ENCODE data around the gene AMDHD2.
"Not testable (repeated sequence)": the region's sequence is repeated elsewhere in the genome, so short reads cannot be mapped to it uniquely, and the experiment has no call there.

Gene AMDHD2, protein sequence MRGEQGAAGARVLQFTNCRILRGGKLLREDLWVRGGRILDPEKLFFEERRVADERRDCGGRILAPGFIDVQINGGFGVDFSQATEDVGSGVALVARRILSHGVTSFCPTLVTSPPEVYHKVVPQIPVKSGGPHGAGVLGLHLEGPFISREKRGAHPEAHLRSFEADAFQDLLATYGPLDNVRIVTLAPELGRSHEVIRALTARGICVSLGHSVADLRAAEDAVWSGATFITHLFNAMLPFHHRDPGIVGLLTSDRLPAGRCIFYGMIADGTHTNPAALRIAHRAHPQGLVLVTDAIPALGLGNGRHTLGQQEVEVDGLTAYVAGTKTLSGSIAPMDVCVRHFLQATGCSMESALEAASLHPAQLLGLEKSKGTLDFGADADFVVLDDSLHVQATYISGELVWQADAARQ

DNA sequence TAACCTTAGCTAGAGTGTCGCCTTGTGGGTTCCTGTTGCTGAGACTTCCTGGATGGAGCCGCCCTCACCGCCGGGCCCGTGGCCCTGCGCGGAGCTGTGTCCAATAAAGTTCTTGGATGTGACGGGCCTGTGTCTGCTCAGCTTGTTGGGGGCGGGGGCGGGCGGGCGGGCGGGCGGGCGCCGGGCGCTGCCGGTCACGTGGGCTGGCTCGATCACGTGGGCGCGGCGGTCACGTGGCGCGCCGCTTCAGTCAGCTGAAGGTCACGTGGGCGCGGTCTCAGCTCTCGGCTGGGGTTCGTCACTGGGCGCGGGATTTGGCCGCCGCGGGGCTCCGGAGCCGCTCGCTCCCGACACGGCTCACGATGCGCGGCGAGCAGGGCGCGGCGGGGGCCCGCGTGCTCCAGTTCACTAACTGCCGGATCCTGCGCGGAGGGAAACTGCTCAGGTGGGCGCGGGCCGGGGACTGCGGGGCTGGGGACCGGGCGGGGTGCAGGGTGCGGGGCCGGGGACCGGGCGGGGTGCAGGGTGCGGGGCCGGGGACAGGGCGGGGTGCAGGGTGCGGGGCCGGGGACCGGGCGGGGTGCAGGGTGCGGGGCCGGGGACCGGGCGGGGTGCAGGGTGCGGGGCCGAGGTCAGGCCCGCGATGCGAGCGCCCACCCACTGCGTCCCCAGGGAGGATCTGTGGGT, at the start of gene AMDHD2:
Gene AMDHD2 (plus strand): TSS at position 275 of the 687 bp plus-strand sequence. CDS start 88 bp downstream, at position 363.
- DNase-seq, result peak; percentile 90

DNA sequence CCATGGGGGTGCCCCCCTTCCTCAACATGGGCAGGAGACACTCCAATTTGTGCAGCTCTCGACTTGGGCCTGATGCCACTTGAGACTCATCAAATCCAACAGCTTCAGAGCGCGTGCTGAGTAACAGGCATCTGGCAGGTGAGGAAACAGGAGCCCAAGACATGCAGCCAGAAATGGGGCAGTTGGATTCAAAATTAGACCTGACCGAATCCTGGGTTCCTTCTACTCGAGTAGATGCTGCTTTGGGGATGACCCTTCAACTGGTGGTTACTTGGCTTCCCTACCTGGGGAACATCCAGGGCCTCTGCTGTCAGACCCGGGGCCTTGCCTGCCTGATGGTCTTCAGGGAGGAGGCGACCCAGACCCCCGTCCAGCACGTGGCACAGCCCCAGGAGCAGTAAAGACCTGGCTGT, 49.6 kb upstream of the AMDHD2 start:
- peak; percentile 61 for DNase-seq

DNA sequence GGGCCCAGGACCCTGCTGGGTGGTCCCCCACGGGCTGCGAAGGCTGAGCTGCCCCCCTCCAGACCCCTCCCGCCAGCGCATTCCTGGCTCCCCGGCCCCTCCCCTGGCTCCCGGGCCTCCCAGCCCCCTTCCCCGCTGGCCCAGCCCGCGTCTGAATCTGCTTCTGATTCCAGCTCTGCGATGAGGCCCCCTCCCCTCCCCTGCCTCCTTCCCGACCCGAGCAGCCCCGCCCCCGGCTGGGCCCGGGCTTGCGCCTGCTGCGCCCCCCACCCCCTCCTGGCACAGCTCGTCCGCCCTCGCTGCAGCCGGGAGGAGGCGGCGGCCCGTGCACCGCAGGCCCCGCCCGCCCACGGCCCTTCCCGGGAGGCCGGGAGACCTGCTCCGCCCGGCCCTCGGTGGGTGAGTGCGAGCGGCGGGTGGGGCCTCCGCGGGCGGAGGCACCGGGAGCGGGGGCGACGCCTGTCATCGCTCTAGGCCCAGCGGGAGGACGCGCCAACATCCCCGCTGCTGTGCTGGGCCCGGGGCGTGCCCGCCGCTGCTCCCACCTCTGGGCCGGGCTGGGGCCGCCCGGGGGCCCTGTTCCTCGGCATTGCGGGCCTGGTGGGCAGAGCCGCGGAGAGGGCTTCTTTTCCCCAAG, 49.0 kb upstream of the AMDHD2 start, which contains the start of gene NTN3:
Gene NTN3 (plus strand): TSS at position 282 of the 637 bp plus-strand sequence. CDS start 405 bp downstream, outside the sequence.
- DNase-seq, result no peak

DNA sequence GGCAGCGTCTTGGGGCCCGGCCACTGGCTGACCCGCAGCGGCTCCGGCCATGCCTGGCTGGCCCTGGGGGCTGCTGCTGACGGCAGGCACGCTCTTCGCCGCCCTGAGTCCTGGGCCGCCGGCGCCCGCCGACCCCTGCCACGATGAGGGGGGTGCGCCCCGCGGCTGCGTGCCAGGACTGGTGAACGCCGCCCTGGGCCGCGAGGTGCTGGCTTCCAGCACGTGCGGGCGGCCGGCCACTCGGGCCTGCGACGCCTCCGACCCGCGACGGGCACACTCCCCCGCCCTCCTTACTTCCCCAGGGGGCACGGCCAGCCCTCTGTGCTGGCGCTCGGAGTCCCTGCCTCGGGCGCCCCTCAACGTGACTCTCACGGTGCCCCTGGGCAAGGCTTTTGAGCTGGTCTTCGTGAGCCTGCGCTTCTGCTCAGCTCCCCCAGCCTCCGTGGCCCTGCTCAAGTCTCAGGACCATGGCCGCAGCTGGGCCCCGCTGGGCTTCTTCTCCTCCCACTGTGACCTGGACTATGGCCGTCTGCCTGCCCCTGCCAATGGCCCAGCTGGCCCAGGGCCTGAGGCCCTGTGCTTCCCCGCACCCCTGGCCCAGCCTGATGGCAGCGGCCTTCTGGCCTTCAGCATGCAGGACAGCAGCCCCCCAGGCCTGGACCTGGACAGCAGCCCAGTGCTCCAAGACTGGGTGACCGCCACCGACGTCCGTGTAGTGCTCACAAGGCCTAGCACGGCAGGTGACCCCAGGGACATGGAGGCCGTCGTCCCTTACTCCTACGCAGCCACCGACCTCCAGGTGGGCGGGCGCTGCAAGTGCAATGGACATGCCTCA, 48.3 kb upstream of the AMDHD2 start:
- peak; percentile 76 for DNase-seq

DNA sequence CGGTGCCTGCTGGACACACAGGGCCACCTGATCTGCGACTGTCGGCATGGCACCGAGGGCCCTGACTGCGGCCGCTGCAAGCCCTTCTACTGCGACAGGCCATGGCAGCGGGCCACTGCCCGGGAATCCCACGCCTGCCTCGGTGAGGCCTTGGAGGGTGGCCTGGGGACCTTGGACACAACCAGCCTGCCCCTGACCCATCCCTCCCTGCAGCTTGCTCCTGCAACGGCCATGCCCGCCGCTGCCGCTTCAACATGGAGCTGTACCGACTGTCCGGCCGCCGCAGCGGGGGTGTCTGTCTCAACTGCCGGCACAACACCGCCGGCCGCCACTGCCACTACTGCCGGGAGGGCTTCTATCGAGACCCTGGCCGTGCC, 47.7 kb upstream of the AMDHD2 start:
- no peak for DNase-seq

DNA sequence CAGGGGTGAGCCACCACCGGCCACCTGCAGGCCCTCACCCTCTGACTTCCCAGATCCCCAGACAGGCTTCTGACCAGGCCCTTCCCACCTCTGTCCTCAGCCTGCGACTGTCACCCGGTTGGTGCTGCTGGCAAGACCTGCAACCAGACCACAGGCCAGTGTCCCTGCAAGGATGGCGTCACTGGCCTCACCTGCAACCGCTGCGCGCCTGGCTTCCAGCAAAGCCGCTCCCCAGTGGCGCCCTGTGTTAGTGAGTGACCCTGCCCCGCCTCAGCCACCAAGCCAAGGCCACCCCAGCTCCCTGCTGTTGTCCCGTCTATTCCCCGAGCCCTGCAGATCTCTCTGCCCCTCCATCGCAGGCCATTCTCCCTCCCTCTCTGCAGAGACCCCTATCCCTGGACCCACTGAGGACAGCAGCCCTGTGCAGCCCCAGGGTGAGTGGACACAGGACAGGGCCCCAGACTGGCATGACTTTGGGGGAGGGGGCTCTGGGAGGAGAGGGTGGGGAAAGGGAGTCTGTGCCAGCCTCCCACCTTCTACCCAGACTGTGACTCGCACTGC, 47.2 kb upstream of the AMDHD2 start:
- no peak for DNase-seq

DNA sequence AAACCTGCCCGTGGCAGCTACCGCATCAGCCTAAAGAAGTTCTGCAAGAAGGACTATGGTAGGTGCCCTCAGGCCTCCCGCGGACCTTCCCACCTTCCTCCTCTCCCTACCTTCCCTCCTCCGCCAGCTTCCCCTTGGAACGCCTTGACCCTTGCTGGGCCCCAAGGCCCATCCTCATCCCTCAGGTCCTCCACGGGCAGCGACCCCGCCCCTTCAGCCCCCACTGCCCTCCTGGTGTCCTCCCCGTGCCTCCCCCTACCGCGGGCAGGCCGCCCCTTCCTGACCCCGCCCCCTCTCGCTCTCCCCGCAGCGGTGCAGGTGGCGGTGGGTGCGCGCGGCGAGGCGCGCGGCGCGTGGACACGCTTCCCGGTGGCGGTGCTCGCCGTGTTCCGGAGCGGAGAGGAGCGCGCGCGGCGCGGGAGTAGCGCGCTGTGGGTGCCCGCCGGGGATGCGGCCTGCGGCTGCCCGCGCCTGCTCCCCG, 46.7 kb upstream of the AMDHD2 start:
- DNase-seq, result peak; percentile 40

DNA sequence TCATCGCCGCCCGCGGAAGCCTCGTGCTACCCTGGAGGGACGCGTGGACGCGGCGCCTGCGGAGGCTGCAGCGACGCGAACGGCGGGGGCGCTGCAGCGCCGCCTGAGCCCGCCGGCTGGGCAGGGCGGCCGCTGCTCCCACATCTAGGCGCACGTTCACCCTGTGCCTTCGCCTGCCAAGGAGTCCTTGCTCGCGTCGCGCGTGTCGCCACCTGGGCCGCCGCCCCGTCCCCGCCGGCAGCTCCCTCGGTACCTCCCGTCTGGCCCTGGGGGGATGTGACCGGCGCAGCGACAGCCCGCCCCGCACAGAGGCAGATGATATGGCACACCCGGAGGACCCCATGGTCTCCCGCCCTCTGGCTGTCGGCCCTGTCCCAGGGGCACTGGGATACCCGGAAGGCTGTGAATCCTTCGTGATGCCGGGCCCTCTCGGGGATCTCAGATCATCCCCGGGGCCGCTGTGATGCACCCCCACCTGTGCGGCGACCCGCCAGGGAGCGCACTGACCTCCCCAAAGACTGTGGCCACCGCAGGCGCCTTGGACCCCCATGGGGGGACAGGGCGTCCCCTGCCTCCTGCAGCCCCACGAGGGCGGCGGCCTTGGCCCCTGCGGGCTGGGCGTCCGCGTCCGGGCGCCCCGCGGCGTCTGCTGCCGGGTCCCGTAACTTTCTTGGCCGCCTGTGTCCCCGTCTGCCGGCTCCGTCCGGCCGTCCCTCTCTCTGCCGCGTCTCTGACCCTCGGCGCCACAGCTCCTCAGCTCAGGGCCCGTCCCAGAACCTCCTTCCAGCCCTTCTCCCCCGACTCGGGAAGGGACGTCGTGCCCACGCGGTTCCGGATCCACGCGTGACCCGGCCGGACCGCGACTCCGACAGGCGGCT, 45.9 kb upstream of the AMDHD2 start:
- DNase-seq, result peak; percentile 75

DNA sequence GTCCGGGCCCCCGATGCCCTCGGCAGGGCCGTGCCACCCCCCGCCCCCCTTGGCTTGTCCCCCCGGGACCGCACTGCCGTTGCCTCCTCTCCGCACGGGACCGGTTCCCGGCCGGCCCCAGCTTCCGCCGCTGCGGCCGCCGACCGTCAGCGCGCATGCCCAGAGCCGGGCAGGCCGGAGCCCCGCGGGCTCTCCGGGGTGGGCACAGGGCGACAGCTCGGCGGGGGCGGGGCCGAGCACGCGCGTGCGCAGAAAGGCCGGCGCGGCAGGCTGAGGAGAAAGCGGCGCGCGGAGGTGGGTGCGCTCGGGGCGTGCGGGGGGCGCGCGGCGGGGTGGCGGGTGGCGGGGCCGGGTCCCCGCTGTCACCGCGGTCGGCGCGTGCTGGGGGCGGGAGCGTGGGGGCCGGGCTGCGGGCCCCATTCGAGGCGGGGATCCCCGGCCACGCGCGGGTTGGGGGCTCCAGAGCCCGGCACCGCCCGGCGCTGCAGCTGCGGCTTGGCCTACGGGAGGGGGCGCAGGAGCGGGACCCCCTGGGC, 45.2 kb upstream of the AMDHD2 start, which contains the start of gene TBC1D24:
Gene TBC1D24 (plus strand): TSS at position 251 of the 536 bp plus-strand sequence. CDS start 21,022 bp downstream, outside the sequence.
- peak; percentile 78 for DNase-seq

DNA sequence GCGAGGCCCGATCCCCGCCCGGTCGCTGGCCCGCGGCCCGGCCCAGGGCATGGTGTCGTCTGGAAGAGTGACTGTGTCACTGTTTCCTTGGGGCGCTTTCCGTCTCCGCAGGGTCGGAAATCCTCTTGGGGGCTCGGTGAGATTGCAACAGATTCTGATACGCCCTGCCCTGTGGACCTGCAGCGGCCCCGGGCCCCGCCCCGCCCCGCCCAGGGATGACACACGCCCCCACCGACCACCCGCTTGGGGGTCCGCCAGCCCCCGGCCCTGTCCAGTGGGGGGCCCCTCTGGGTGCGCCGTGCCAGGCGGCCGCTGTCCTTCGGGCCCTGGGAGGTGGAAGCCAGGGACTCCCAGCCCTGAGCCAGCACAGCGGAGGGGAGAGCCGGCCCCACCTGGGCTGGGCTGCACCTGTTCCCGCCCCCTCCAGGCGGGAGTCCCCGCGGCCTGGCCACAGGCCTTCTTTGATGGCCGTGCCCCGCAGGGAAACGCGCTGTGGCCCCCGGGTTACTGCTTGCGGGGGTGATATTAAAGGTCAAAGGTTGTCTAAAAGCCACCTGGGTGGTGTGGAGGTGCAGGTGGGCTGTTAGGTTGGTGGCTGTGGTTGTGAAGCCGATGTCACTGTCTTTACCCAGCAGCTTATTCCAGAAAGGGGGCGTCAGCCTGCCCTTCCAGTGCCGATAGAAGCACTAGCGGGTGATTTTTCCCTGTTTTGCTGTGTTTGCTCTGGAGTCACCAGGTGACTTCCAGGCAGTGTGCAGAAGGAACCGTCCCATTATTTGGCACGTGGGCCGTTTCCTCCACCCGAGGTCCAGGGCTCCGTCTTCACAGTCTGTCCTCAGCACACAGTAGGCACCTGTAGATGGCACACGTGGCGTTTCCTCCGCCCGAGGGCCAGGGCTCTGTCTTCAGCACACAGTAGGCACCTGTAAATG, 44.5 kb upstream of the AMDHD2 start:
- peak; percentile 40 for DNase-seq

DNA sequence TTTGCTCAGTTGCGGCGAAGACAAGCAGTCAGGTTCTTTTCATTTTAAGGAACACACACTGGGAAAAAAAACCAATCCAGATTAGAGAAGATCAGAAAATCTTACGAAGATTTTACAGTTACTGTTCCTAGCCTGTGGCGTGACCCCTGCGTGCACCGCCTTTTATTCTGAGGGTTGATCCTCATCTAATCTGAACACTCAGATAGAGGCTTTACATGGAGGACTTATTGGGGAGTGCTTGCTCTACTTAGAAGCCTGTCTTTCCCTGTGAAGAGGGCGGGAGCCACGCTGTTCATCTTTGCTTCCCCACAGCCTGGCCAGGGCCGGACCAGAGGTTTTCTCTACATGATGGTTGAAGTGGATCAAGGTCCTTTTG, 43.8 kb upstream of the AMDHD2 start:
- no peak for DNase-seq

DNA sequence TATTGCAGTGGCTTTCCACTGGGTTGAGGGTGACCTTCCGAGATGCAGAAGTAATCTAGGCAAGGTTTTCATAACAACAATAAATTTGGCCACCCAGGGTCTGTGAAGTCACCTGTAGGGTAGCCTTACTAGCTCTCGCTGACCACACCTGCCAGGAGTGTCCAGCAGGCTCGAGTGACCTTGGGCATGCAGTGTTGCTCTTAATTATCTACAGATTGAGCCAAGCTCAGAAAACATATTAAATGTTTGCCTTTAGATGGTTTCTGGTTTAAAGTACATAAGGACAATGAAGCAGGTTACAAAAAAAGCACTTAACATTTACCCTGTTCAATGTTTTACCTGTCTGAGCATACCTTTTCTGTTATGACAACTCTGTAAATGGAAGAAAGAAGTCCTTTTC, 43.4 kb upstream of the AMDHD2 start:
- DNase-seq, result no peak

DNA sequence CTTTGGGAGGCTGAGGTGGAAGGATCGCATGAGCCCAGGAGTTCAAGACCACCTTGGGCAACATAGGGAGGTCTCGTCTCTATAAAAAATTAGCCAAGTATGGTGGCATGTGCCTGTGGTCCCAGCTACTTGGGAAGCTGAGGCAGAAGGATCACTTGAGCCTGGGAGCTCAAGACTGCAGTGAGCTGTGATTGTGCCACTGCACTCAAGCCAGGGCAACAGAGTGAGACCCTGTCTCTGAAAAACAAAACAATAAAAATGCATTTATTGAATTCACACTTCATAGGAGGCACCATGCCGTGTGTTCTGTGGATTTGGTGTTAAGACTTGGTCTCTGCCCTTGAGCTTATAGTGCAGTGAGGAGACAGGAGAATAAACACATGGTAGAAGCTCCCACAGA, 42.8 kb upstream of the AMDHD2 start:
- no peak for DNase-seq

DNA sequence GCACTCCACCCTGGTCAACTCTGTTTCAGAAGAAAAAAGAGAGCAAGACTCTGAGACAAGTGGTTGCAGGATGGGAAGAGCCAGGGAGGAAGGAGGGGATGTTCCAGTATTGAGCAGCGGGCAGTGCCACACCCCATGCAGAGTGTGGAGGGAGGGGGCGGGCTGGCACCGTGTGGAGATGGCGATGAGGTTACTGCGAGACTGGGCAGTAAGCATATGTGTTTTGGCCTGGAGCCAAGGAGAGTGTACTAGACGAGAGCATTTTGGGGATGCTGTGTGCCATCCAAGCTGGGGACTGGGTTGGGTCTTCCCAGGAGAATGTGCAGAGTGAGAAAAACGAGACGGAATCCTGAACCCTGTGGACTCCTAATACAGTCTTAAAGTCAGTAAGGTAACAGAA, 41.9 kb upstream of the AMDHD2 start:
- no peak for DNase-seq

DNA sequence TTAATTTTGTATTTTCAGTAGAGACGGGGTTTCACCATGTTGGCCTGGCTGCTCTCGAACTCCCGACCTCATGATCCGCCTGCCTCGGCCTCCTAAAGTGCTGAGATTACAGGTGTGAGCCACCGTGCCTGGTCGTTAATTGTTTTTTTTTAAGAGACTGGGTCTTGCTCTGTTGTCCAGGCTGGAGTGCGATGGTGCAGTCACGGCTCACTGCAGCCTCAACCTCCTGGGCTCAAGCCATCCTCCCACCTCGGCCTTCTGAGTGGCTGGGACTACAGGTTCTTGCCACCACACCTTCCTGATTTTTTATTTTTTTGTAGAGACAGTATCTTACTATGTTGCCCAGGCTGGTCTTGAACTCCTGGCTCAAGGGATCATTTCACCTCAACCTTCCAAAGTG, 40.2 kb upstream of the AMDHD2 start:
- not testable (repeated sequence) for DNase-seq

DNA sequence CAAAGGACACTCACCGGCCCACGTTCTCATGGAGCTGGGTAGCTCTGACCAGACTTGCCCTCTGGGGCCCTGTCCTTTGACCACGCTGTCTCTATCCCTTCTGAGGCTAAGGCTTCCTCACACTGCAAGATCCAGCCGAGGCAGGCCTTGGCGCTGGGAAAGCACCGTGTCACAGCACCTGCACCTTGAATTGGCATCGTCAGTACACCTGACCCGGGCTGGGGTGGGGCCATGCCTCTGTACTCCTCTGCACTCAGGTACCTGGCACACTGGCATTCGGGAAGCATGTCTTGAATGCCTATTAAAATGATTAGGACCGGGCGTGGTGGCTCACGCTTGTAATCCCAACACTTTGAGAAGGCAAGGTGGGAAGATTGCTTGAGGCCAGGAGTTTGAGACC, 39.2 kb upstream of the AMDHD2 start:
- no peak for DNase-seq

DNA sequence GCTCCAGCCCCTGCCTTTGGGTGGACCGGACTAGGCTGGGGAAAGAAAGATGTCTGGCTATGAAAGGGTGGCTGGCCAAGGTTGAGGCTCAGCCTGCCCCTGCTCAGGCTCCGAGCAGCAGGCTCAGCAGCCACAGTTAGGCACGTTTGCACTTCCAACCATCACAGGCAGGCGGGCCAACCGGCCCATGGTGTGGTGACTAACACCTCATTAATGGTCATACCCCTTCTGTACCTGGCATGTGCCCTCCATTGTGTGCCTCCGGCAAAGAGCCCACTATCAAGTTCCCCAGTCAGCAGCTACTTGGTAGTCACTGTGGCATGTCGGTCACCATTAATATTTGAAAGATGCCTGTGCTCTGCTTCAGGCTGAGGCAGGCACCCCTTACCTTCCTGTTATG, 38.5 kb upstream of the AMDHD2 start:
- no peak for DNase-seq

DNA sequence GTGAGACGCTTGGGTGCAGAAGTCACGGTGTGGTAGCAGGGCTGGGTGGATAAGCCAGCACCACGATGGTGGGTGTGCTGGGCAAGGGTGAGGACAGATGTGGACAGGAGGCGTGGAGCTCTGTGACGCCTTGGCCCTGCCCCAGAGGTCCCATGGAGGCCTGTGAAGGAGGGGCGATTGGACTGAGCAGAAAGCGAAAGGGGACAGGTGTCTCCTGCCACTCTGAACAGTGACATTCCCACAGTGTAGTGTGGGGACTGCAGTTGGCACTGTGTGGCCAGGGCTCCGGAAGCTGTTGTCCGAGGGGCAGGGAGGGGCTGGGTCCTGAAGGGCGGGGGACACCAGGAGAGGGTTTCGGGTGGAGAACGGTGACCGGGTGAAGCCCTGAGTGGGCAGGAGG, 37.9 kb upstream of the AMDHD2 start:
- DNase-seq, result no peak

DNA sequence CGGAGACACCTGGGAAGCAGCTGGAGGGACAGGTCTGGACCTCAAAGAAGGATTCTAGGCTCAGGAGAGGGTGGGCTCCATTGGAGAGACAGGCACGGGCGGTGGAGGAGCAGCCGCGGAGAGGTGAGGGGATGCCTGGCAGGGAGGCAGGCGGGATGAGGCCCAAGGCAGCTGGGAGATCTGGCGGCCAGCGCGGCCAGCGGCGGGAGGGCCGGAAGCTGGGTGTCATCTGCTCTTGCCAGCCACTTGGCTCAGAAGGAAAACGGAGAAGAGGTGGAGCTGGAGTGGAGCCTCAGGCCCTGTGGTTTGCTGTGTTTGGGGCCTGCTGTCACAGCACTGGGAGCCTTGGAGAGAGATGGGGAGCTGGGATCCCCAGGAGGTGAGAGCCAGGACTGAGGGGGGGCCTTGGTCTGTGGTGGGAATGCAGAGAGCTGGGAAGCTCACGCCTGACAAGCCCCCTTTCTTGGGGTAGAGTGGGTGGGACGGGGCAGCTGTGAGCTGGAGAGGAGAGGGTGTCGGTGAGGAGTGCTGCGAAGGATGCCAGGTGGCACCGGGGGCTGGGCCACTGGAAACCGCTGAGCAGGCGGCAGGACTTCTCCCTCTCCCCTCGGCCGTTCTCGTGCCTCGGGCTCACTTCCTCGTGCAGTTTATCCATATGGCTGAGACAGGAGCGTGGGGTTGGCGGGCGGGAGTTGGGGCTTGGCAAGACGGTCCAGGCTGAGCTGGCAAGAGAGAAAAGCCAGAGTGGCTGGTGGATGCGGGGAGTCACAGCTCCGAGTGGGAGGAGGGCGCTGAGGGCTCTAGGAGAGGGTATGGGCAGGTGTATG, 37.2 kb upstream of the AMDHD2 start:
- peak; percentile 51 for DNase-seq
